Muscle of leg (tissue), 11 donors: ENCODE measurements around the gene C2CD2. TPM values are rescaled to one million over a fixed set of nuclear protein-coding genes. Genes with fewer than 3 reads are reported as not detected.

Experiments
- DNase-seq: peaks from one replicate; pipeline ENCODE4 v3.0.0; 2013
- H3K27ac ChIP-seq: one replicate; pipeline ENCODE4 v1.5.1; 2013; ENCODE audit warnings: mild to moderate bottlenecking, low read length, control low read depth
- H3K27me3 ChIP-seq: one replicate; pipeline ENCODE4 v1.6.1; 2013; ENCODE audit warnings: low read length; ENCODE audit not compliant: control insufficient read depth, insufficient read depth
- H3K36me3 ChIP-seq: one replicate; pipeline ENCODE4 v1.6.1; 2013; ENCODE audit warnings: low read length; ENCODE audit not compliant: control insufficient read depth, insufficient read depth
- H3K4me1 ChIP-seq: one replicate; pipeline ENCODE4 v1.6.1; 2013; ENCODE audit warnings: low read length; ENCODE audit not compliant: control insufficient read depth, insufficient read depth
- H3K4me3 ChIP-seq: one replicate; pipeline ENCODE4 v1.5.1; 2013; ENCODE audit warnings: low read length, control low read depth
- H3K9me3 ChIP-seq: replicated peaks from 2 replicates; pipeline ENCODE4 v1.6.1; 2013; ENCODE audit warnings: low read depth, low read length; ENCODE audit not compliant: control insufficient read depth
- WGBS: methylation state at CpG from one replicate; pipeline ENCODE4 v1.1.5; 2013; ENCODE audit warnings: missing lambda C conversion rate; ENCODE audit not compliant: insufficient coverage; 5-methylcytosine and 5-hydroxymethylcytosine counted together
- polyA plus RNA-seq, 8 donors: library from polyadenylated mRNA; unstranded; fragments of 120-200 nt; gene quantifications; one replicate each; pipeline versions ENCODE4 v1.2.1 to v1.2.3, GENCODE V29; 2013; ENCODE audit warnings: inconsistent platforms in 1 of 8, low replicate concordance in 1 of 8; ENCODE audit not compliant: insufficient read length in 8 of 8, insufficient read depth in 1 of 8
- total RNA-seq: library from RNA; stranded (reverse); fragments of 120-200 nt; gene quantifications from one replicate; pipeline ENCODE4 v1.2.4, GENCODE V29; 2013

Gene C2CD2
- total and polyA plus RNA-seq, 9 donors, result 7.2 to 11.2 (median 8.9) TPM

GRCh38 chr21:41873005-41873404, 80.8 kb downstream of the C2CD2 start:
- H3K9me3 ChIP-seq, result no peaks in the 10 kb centered on the region
- H3K36me3 ChIP-seq, result peaks cover 4% of the 10 kb centered on the region
- WGBS, result 84% methylated on average over 6 of the region's 13 CpGs
- no peak for DNase-seq
- no peak overlapping the region for H3K27ac ChIP-seq
- H3K4me3 ChIP-seq, result no peak overlapping the region
- peaks cover 9% of the 10 kb centered on the region for H3K4me1 ChIP-seq
- no peaks in the 10 kb centered on the region for H3K27me3 ChIP-seq

DNA sequence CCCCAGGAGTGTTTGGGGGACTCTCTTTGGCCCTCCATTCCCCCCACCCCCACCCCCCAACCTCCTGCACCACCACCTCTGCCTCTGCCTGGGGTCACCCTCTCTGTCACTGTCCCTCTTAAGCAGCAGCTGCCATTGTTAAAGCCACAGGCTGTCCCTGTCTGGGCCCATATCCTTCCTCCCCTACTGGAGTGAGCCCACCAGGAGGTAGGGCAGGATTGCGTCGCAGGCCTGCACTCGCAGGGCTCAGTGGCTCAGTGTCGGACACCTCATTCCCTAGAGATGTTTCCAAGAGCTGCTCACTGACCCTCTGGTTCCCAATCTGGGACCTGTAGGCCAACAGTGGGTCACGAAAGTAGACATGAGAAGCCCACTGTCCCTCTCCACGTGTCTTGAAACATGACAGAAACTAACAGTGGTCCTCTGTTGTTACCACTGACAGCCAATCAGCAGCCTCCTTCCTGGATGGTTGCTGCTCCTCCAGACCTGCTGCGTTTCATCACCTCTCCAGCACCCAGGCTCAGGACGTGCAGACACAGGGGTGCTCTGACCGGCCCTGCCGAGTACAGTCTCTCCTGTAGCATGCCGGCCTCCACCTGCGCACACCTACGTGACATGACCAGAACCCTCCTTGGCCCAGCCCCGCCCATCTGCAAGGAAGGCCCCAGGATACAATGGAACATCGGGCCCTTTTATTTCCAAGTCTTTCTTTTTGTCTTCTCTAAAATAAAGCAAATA, 82.4 kb downstream of the C2CD2 start:
- H3K4me3 ChIP-seq, result no peak overlapping the region
- no peaks in the 10 kb centered on the region for H3K9me3 ChIP-seq
- H3K27ac ChIP-seq, result no peak overlapping the region
- peaks cover 4% of the 10 kb centered on the region for H3K36me3 ChIP-seq
- WGBS, result 85% methylated on average over 13 of the region's 15 CpGs
- H3K27me3 ChIP-seq, result no peaks in the 10 kb centered on the region
- peaks cover 4% of the 10 kb centered on the region for H3K4me1 ChIP-seq
- DNase-seq, result no peak

GRCh38 chr21:41869771-41870170, 84.0 kb downstream of the C2CD2 start:
- H3K27me3 ChIP-seq, result no peaks in the 10 kb centered on the region
- no peak overlapping the region for H3K4me3 ChIP-seq
- DNase-seq, result no peak
- peaks cover under 1% of the 10 kb centered on the region for H3K4me1 ChIP-seq
- H3K9me3 ChIP-seq, result no peaks in the 10 kb centered on the region
- peaks cover 4% of the 10 kb centered on the region for H3K36me3 ChIP-seq
- H3K27ac ChIP-seq, result no peak overlapping the region
- 73% methylated on average over 8 of the region's 9 CpGs for WGBS

GRCh38 chr21:41868062-41868710, 85.6 kb downstream of the C2CD2 start:
- Histone ChIP-seq H3K36me3 (peaks cover 4% of the 10 kb centered on the region), H3K27me3 (no peaks in the 10 kb centered on the region), H3K4me3 (no peak overlapping the region), H3K27ac (no peak overlapping the region), H3K9me3 (no peaks in the 10 kb centered on the region), H3K4me1 (no peaks in the 10 kb centered on the region)
- no CpG with 5 or more reads among the region's 10 CpGs for WGBS
- DNase-seq, result peak; percentile 88

- no peaks in the 10 kb centered on the region for H3K36me3 ChIP-seq
- no peaks in the 10 kb centered on the region for H3K4me1 ChIP-seq
- 86% methylated on average over 6 of the region's 8 CpGs for WGBS
Observed at GRCh38 chr21:41867313-41867712, 86.5 kb downstream of the C2CD2 start.

GRCh38 chr21:41866274-41866809, 87.5 kb downstream of the C2CD2 start:
- no peaks in the 10 kb centered on the region for H3K9me3 ChIP-seq

More at GRCh38 chr21:41867313-41867712, 86.5 kb downstream of the C2CD2 start:
- Histone ChIP-seq H3K4me3 (no peak overlapping the region), H3K27me3 (no peaks in the 10 kb centered on the region), H3K9me3 (no peaks in the 10 kb centered on the region), H3K27ac (no peak overlapping the region)
- DNase-seq, result no peak

DNA sequence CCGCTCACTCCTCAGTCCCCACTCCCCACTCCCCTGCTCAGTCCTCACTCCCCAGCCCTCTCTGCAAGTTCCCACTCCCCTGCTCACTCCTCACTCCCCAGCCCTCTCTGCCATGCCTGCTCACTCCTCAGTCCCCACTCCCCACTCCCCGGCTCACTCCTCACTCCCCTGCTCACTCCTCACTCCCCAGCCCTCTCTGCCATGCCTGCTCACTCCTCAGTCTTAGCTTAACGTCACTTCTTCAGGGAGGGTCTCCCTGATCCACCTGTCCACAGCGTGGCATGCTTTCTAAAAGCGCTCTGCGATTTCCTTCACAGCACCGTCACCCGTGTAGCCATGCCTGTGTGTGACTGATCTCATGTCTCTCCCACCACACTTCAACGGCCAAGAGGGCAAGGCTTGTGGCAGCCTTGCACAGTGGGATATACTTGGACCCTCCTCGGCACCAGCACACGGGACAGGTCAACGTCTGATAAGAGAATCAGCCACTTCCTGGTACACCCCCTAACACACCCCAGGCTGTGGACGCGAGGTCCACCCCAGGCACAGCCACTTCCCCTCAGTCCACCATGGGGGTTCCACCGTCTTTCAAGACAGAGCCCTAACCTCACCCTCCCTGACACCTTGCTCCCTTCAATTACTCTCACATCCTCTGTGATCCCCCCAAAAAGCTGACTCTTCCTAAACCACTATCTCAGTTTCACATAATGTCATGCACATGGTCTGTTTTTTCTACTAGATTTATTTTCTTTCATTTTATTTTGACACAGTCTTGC, 88.6 kb downstream of the C2CD2 start:
- Histone ChIP-seq H3K4me3 (no peak overlapping the region), H3K4me1 (no peaks in the 10 kb centered on the region), H3K36me3 (no peaks in the 10 kb centered on the region), H3K27ac (no peak overlapping the region), H3K27me3 (no peaks in the 10 kb centered on the region), H3K9me3 (no peaks in the 10 kb centered on the region)
- no peak for DNase-seq
- 65% methylated on average over 14 of the region's 15 CpGs for WGBS

More at GRCh38 chr21:41866274-41866809, 87.5 kb downstream of the C2CD2 start:
- no peaks in the 10 kb centered on the region for H3K36me3 ChIP-seq
- no peaks in the 10 kb centered on the region for H3K27me3 ChIP-seq
- DNase-seq, result no peak
- no peak overlapping the region for H3K27ac ChIP-seq
- no peak overlapping the region for H3K4me3 ChIP-seq
- 80% methylated on average over 5 of the region's 11 CpGs for WGBS
- H3K4me1 ChIP-seq, result no peaks in the 10 kb centered on the region

GRCh38 chr21:41864311-41865001, 89.4 kb downstream of the C2CD2 start:
- Histone ChIP-seq H3K4me1 (peaks cover under 1% of the 10 kb centered on the region), H3K9me3 (no peaks in the 10 kb centered on the region), H3K4me3 (no peak overlapping the region), H3K36me3 (peaks cover 1% of the 10 kb centered on the region), H3K27me3 (no peaks in the 10 kb centered on the region), H3K27ac (no peak overlapping the region)
- 92% methylated on average over 10 of the region's 10 CpGs for WGBS
- no peak for DNase-seq

DNA sequence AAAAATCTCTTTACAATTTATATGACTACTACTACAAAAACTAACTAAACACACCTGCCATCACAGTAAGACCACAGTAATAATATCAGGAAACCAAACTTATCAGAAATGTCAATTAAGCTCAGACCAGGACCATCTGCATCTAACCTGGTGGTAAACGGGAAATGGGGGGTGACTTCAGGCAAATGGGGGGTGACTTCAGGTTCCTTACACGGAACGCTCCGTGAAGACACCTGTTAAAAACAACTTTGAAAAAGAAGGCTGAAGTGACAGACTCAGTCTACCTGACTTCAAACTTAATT, 90.4 kb downstream of the C2CD2 start:
- Histone ChIP-seq H3K9me3 (no peaks in the 10 kb centered on the region), H3K27ac (no peak overlapping the region), H3K27me3 (no peaks in the 10 kb centered on the region), H3K36me3 (peaks cover 9% of the 10 kb centered on the region), H3K4me1 (peaks cover 4% of the 10 kb centered on the region), H3K4me3 (no peak overlapping the region)
- no peak for DNase-seq
- 100% methylated on average over 1 of the region's 4 CpGs for WGBS
